Endothelial cell of umbilical vein (primary cell): ENCODE results near the gene SPEF2. TPM values are rescaled to one million over a fixed set of nuclear protein-coding genes. Genes with fewer than 3 reads are reported as not detected.

ENCODE experiments used
- BruUV-seq: library from RNA; stranded (reverse); fragments of 400-500 nt; replicated peaks from 2 replicates; lab custom pipeline; 2021; lab: Mats Ljungman, UMichigan
- CTCF ChIA-PET: fragments of 300-600, 350-600 bp; sonication (Branson Sonifier 250); formaldehyde crosslinking; loops from one replicate; lab custom pipeline; 2021; ENCODE audit warnings: antibody characterized with exemption, inconsistent platforms; lab: Charles Lee
- POLR2A ChIA-PET: fragments of 300-600, 350-600 bp; sonication (Branson Sonifier 250); formaldehyde crosslinking; loops from one replicate; lab custom pipeline; 2021; ENCODE audit warnings: antibody characterized with exemption, inconsistent platforms; lab: Charles Lee
- DNase-seq: peaks from one replicate; pipeline ENCODE4 v3.0.0-alpha.2; 2011; ENCODE audit warnings: low read depth, low spot score
- FAIRE-seq: peaks from 2 replicates; lab custom pipeline; 2011; peaks lifted over from hg19 to GRCh38; lab: Jason Lieb, UNC
- H2AFZ ChIP-seq: 2 replicates; pipeline ENCODE4 v1.6.0; 2012; ENCODE audit warnings: low read depth, low read length, control low read depth, inconsistent platforms
- H3K27ac ChIP-seq: 2 replicates; pipeline ENCODE4 v1.5.1; 2011; ENCODE audit warnings: low read depth, mild to moderate bottlenecking, control low read depth, low read length, moderate library complexity; ENCODE audit not compliant: insufficient read depth
- H3K27me3 ChIP-seq, 2 experiments: 2 replicates each; pipeline versions ENCODE4 v1.6.0 to v1.6.1; 2011; ENCODE audit warnings: low read length in 2 of 2, mixed read lengths in 1 of 2; ENCODE audit not compliant: control insufficient read depth in 2 of 2, insufficient read depth in 2 of 2
- H3K36me3 ChIP-seq, 2 experiments: 2 replicates in 1 of 2; 3 replicates in 1 of 2; pipeline ENCODE4 v1.5.1; 2011; ENCODE audit warnings: low read length in 2 of 2, mild to moderate bottlenecking in 1 of 2, moderate library complexity in 1 of 2; ENCODE audit not compliant: control insufficient read depth in 2 of 2, insufficient read depth in 2 of 2; ENCODE audit errors: extremely low read depth in 1 of 2
- H3K4me1 ChIP-seq: 3 replicates; pipeline ENCODE4 v1.5.1; 2011; ENCODE audit warnings: mild to moderate bottlenecking, low read length; ENCODE audit not compliant: control insufficient read depth, insufficient read depth; ENCODE audit errors: extremely low read depth
- H3K4me2 ChIP-seq: 2 replicates; pipeline ENCODE4 v1.6.1; 2011; ENCODE audit warnings: low read length, control low read depth, mixed read lengths; ENCODE audit not compliant: insufficient read depth
- H3K4me3 ChIP-seq, 3 experiments: fragments of 200-600 bp in 1 of 3; sonication (generic), shearing (Covaris generic) in 1 of 3; replicated peaks in 1 of 3; 2 replicates each; pipeline ENCODE4 v1.5.1; 2011 to 2016; ENCODE audit warnings: control low read depth in 3 of 3, low read length in 3 of 3, mild to moderate bottlenecking in 2 of 3, inconsistent platforms in 1 of 3, low read depth in 1 of 3, moderate library complexity in 1 of 3; ENCODE audit not compliant: insufficient read depth in 1 of 3
- H3K79me2 ChIP-seq: 2 replicates; pipeline ENCODE4 v1.6.0; 2012; ENCODE audit warnings: low read length, inconsistent platforms; ENCODE audit not compliant: control insufficient read depth, insufficient read depth
- H3K9ac ChIP-seq: replicated peaks from 2 replicates; pipeline ENCODE3; 2011; ENCODE audit warnings: low read length, control low read depth; ENCODE audit not compliant: insufficient read depth; ENCODE audit errors: extremely low read depth
- H3K9me1 ChIP-seq: replicated peaks from 3 replicates; pipeline ENCODE4 v1.6.0; 2011; ENCODE audit warnings: mild to moderate bottlenecking, low read length; ENCODE audit not compliant: control insufficient read depth, insufficient read depth; ENCODE audit errors: extremely low read depth
- H3K9me3 ChIP-seq: replicated peaks from 2 replicates; pipeline ENCODE4 v1.5.1; 2012; ENCODE audit warnings: low read length, inconsistent platforms; ENCODE audit not compliant: control insufficient read depth, insufficient read depth
- H4K20me1 ChIP-seq: replicated peaks from 2 replicates; pipeline ENCODE3; 2011; ENCODE audit warnings: mild to moderate bottlenecking, low read length; ENCODE audit not compliant: control insufficient read depth, insufficient read depth; ENCODE audit errors: extremely low read depth
- EZH2 ChIP-seq: IDR thresholded peaks from 2 replicates; pipeline ENCODE4 v1.6.1; 2012; ENCODE audit warnings: borderline replicate concordance, low read depth, mild to moderate bottlenecking, moderate library complexity, low read length, inconsistent platforms; ENCODE audit not compliant: severe bottlenecking
- FOS ChIP-seq: IDR thresholded peaks from 2 replicates; pipeline ENCODE4 v1.6.1; 2011; ENCODE audit warnings: mild to moderate bottlenecking, low read length, moderate library complexity, borderline replicate concordance; ENCODE audit not compliant: insufficient read depth
- GATA2 ChIP-seq: IDR thresholded peaks from 2 replicates; pipeline ENCODE4 v1.7.0; 2011; ENCODE audit warnings: low read depth, mild to moderate bottlenecking, moderate library complexity, mixed read lengths, low read length; ENCODE audit not compliant: insufficient read length, insufficient read depth
- JUN ChIP-seq: IDR thresholded peaks from 2 replicates; pipeline ENCODE4 v1.6.1; 2011; ENCODE audit warnings: borderline replicate concordance, low read depth; ENCODE audit not compliant: insufficient read length, insufficient read depth
- MAX ChIP-seq: IDR thresholded peaks from 2 replicates; pipeline ENCODE4 v1.6.1; 2011; ENCODE audit not compliant: insufficient read depth, insufficient read length
- MYC ChIP-seq: IDR thresholded peaks from one replicate; pipeline ENCODE4 v1.6.1; 2011; ENCODE audit warnings: mild to moderate bottlenecking, low read depth, low read length
- POLR2A ChIP-seq: IDR thresholded peaks from 2 replicates; pipeline ENCODE4 v1.6.1; 2012; ENCODE audit warnings: low read depth, mild to moderate bottlenecking, control low read depth, low read length
- POLR2AphosphoS5 ChIP-seq: IDR thresholded peaks from 2 replicates; pipeline ENCODE4 v1.6.1; 2012; ENCODE audit warnings: low read depth, mild to moderate bottlenecking, control low read depth, low read length, moderate library complexity; ENCODE audit not compliant: insufficient read depth
- dilution Hi-C: fragments of 300-500 bp; cut with MboI; formaldehyde crosslinking; loops from one replicate; pipeline ENCODE4 v1.15.0; 2019; ENCODE audit warnings: low sequenced_read_pairs; ENCODE audit not compliant: extremely low pct_ligation_motif_present
- intact Hi-C: fragments of 100-400 bp; cut with micrococcal nuclease; formaldehyde crosslinking; loops from one replicate; pipeline ENCODE4 v1.10.0; 2022
- polyA plus RNA-seq, 4 experiments: library from polyadenylated mRNA; depleted of rRNA in 3 of 4; stranded (reverse) in 3 of 4; unstranded in 1 of 4; fragments of >200 nt; gene quantifications; 2 replicates each; pipeline versions ENCODE4 v1.2.1 to v1.2.3, GENCODE V29; 2011 to 2012; ENCODE audit warnings: missing spikeins in 1 of 4
- total RNA-seq: library from RNA; stranded (reverse); gene quantifications from 2 replicates; pipeline ENCODE4 v1.2.3, GENCODE V29; 2021
- TF ChIP-seq, protein P1 (sequence below), 2 donors: IDR thresholded peaks; 1 replicate in 1 of 2; 2 replicates in 1 of 2; pipeline ENCODE4 v1.5.1; 2011; ENCODE audit warnings: low read length in 2 of 2, mild to moderate bottlenecking in 2 of 2, moderate library complexity in 2 of 2, control low read depth in 1 of 2, inconsistent platforms in 1 of 2, low read depth in 1 of 2; ENCODE audit not compliant: insufficient read depth in 1 of 2; ENCODE audit errors: extremely low read depth in 1 of 2

Gene SPEF2
- total and polyA plus RNA-seq, 2 donors (not counting 3 experiments of a cell fraction or from before 2014, with no cell fraction given) = 0.28 to 0.73 TPM

GRCh38 chr5:35783551-35783950 lies 165.9 kb downstream of the SPEF2 start:
- Histone ChIP-seq H3K4me2 (no peak overlapping the region), H3K9me3 (no peaks in the 10 kb centered on the region), H2AFZ (no peak overlapping the region), H3K9ac (no peak overlapping the region), H3K4me3 (no peak overlapping the region), H3K9me1 (no peaks in the 10 kb centered on the region), H3K79me2 (no peaks in the 10 kb centered on the region), H3K36me3 (no peaks in the 10 kb centered on the region), H3K27me3 (no peaks in the 10 kb centered on the region), H3K4me1 (peaks cover 10% of the 10 kb centered on the region), H4K20me1 (no peaks in the 10 kb centered on the region), H3K27ac (no peak overlapping the region)
- dilution Hi-C loops (no loop called here), intact Hi-C loops (loop anchor here (2.0 kb wide), 1 partner anchor 73 kb away; the partner anchor contains the start of gene IL7R)
- FAIRE-seq = no peak
- BruUV-seq = no TSS peak
- ChIA-PET POLR2A (interaction anchor here (0.7 kb wide), 1 partner anchor 1345 kb away, joined by 3 read pairs; no protein-coding TSS in a partner anchor), CTCF (interaction anchor here (1.8 kb wide), 1 partner anchor 142 kb away, joined by 9 read pairs; no protein-coding TSS in a partner anchor)
- DNase-seq = no peak
- TF ChIP-seq MYC (no peak), GATA2 (no peak), MAX (no peak), JUN (no peak), POLR2A (no peak), FOS (no peak), EZH2 (no peak), POLR2AphosphoS5 (no peak)
- TF ChIP-seq, protein P1, sequence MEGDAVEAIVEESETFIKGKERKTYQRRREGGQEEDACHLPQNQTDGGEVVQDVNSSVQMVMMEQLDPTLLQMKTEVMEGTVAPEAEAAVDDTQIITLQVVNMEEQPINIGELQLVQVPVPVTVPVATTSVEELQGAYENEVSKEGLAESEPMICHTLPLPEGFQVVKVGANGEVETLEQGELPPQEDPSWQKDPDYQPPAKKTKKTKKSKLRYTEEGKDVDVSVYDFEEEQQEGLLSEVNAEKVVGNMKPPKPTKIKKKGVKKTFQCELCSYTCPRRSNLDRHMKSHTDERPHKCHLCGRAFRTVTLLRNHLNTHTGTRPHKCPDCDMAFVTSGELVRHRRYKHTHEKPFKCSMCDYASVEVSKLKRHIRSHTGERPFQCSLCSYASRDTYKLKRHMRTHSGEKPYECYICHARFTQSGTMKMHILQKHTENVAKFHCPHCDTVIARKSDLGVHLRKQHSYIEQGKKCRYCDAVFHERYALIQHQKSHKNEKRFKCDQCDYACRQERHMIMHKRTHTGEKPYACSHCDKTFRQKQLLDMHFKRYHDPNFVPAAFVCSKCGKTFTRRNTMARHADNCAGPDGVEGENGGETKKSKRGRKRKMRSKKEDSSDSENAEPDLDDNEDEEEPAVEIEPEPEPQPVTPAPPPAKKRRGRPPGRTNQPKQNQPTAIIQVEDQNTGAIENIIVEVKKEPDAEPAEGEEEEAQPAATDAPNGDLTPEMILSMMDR (IDR thresholded peaks at IDR 0.05; ENCODE audit: extremely low read depth in 1 of 2, insufficient read depth in 1 of 2, low read depth in 1 of 2, low read length in 2 of 2) = no peak
